CD14-positive monocyte (primary cell): ENCODE data around the gene ITGB1BP1. TPM values are rescaled to one million over a fixed set of nuclear protein-coding genes. Genes with fewer than 3 reads are reported as not detected.

Experiments used
- DNase-seq, 3 donors: peaks; one replicate each; pipeline ENCODE4 v3.0.0-alpha.2; 2011 to 2022
- H2AFZ ChIP-seq: 2 replicates; pipeline ENCODE4 v1.6.0; 2012; ENCODE audit warnings: mild to moderate bottlenecking, low read depth, low read length, inconsistent platforms; ENCODE audit not compliant: insufficient read depth, poor library complexity, severe bottlenecking
- H3K27ac ChIP-seq, 2 donors: 1 replicate in 1 of 2; 2 replicates in 1 of 2; pipeline ENCODE4 v1.5.1; 2012 to 2013; ENCODE audit warnings: low read length in 2 of 2, control low read depth in 1 of 2, inconsistent platforms in 1 of 2, low read depth in 1 of 2, mild to moderate bottlenecking in 1 of 2
- H3K27me3 ChIP-seq, 2 donors: one replicate each; pipeline versions ENCODE4 v1.6.0 to v1.6.1; 2011 to 2013; ENCODE audit warnings: low read length in 2 of 2; ENCODE audit not compliant: control insufficient read depth in 2 of 2, insufficient read depth in 2 of 2
- H3K36me3 ChIP-seq, 2 donors: replicated peaks in 1 of 2; 1 replicate in 1 of 2; 2 replicates in 1 of 2; pipeline versions ENCODE4 v1.5.1 to v1.6.1; 2012 to 2013; ENCODE audit warnings: low read length in 2 of 2, control low read depth in 1 of 2, inconsistent platforms in 1 of 2, mild to moderate bottlenecking in 1 of 2; ENCODE audit not compliant: insufficient read depth in 2 of 2, control insufficient read depth in 1 of 2
- H3K4me1 ChIP-seq, 2 donors: 1 replicate in 1 of 2; 2 replicates in 1 of 2; pipeline versions ENCODE4 v1.5.1 to v1.6.1; 2012 to 2013; ENCODE audit warnings: low read length in 2 of 2, control low read depth in 1 of 2, inconsistent platforms in 1 of 2, mild to moderate bottlenecking in 1 of 2, moderate library complexity in 1 of 2; ENCODE audit not compliant: insufficient read depth in 2 of 2, control insufficient read depth in 1 of 2
- H3K4me2 ChIP-seq: replicated peaks from 2 replicates; pipeline ENCODE3; 2012; ENCODE audit warnings: low read length, moderate library complexity, mild to moderate bottlenecking; ENCODE audit not compliant: poor library complexity, severe bottlenecking; ENCODE audit errors: extremely low read depth
- H3K4me3 ChIP-seq, 3 experiments: fragments of 200-600 bp in 1 of 3; sonication (generic) in 1 of 3; replicated peaks in 1 of 3; 1 replicate in 2 of 3; 2 replicates in 1 of 3; pipeline ENCODE4 v1.5.1; 2011 to 2013; ENCODE audit warnings: low read length in 3 of 3, mild to moderate bottlenecking in 3 of 3, control low read depth in 2 of 3, low read depth in 2 of 3, inconsistent platforms in 1 of 3, moderate library complexity in 1 of 3
- H3K79me2 ChIP-seq: 2 replicates; pipeline ENCODE4 v1.6.0; 2012; ENCODE audit warnings: mild to moderate bottlenecking, control low read depth, inconsistent platforms, low read length, moderate library complexity; ENCODE audit not compliant: insufficient read depth
- H3K9ac ChIP-seq: 2 replicates; pipeline ENCODE4 v1.6.0; 2017; ENCODE audit warnings: low read length, mild to moderate bottlenecking; ENCODE audit not compliant: insufficient read depth, poor library complexity, severe bottlenecking
- H3K9me3 ChIP-seq, 2 donors: replicated peaks in 1 of 2; 1 replicate in 1 of 2; 2 replicates in 1 of 2; pipeline versions ENCODE4 v1.5.1 to v1.6.1; 2012 to 2013; ENCODE audit warnings: low read length in 2 of 2, control low read depth in 1 of 2; ENCODE audit not compliant: control insufficient read depth in 1 of 2, insufficient read depth in 1 of 2
- H4K20me1 ChIP-seq: 2 replicates; pipeline ENCODE4 v1.6.0; 2012; ENCODE audit warnings: mild to moderate bottlenecking, low read length, control low read depth, moderate library complexity; ENCODE audit not compliant: insufficient read depth
- H3K27ac Mint-ChIP-seq, 7 donors: one replicate each; pipeline ENCODE4 v1.8.0; 2020; ENCODE audit warnings: mild to moderate bottlenecking in 7 of 7, mixed read lengths in 7 of 7, moderate library complexity in 6 of 7, inconsistent platforms in 2 of 7
- H3K27me3 Mint-ChIP-seq, 3 donors: one replicate each; pipeline ENCODE4 v1.8.0; 2021 to 2022; ENCODE audit warnings: low read depth in 3 of 3, mild to moderate bottlenecking in 3 of 3, mixed read lengths in 3 of 3, moderate library complexity in 3 of 3, inconsistent platforms in 1 of 3
- H3K36me3 Mint-ChIP-seq, 2 donors: one replicate each; pipeline ENCODE4 v1.8.0; 2020; ENCODE audit warnings: mixed read lengths in 2 of 2, inconsistent platforms in 1 of 2, mild to moderate bottlenecking in 1 of 2
- H3K4me1 Mint-ChIP-seq: one replicate; pipeline ENCODE4 v1.8.0; 2020; ENCODE audit warnings: mild to moderate bottlenecking, mixed read lengths
- H3K4me3 Mint-ChIP-seq, 2 donors: one replicate each; pipeline ENCODE4 v1.8.0; 2020; ENCODE audit warnings: mild to moderate bottlenecking in 2 of 2, mixed read lengths in 2 of 2, moderate library complexity in 1 of 2
- H3K9me3 Mint-ChIP-seq, 7 donors: one replicate each; pipeline ENCODE4 v1.8.0; 2020 to 2022; ENCODE audit warnings: mixed read lengths in 7 of 7, mild to moderate bottlenecking in 6 of 7, moderate library complexity in 6 of 7, inconsistent platforms in 2 of 7
- CTCF ChIP-seq: fragments of 200-600 bp; IDR thresholded peaks from one replicate; pipeline ENCODE4 v1.8.0; 2022; ENCODE audit warnings: antibody characterized with exemption, mild to moderate bottlenecking
- WGBS: methylation state at CpG from one replicate; pipeline ENCODE4 v1.1.5; 2013; ENCODE audit warnings: missing lambda C conversion rate; ENCODE audit not compliant: insufficient coverage; 5-methylcytosine and 5-hydroxymethylcytosine counted together
- intact Hi-C, 2 donors: fragments of 100-400 bp; cut with micrococcal nuclease; formaldehyde crosslinking; loops; one replicate each; pipeline versions ENCODE4 v1.15.0 to v1.15.1; 2023
- polyA plus RNA-seq, 3 donors: library from polyadenylated mRNA; depleted of rRNA in 1 of 3; unstranded in 2 of 3; stranded (reverse) in 1 of 3; fragments of 300-500 nt in 2 of 3; fragments of >200 nt in 1 of 3; fragmentation: Illumina TruSeq in 2 of 3; gene quantifications; 1 replicate in 2 of 3; 2 replicates in 1 of 3; pipeline ENCODE4 v1.2.3, GENCODE V29; 2012 to 2021

The ITGB1BP1 gene
- polyA plus RNA-seq, 3 donors: 38.5 to 125 (median 116) TPM

- no CpG with 5 or more reads among the region's 3 CpGs for WGBS
- no peaks in the 10 kb centered on the region for H3K9me3 Mint-ChIP-seq
- no peaks in the 10 kb centered on the region for H3K4me1 Mint-ChIP-seq
- no peak overlapping the region for H3K27ac Mint-ChIP-seq
- H3K9me3 ChIP-seq: no peaks in the 10 kb centered on the region
- H3K27ac ChIP-seq: no peak overlapping the region
- intact Hi-C loops: no loop called here
- TF ChIP-seq CTCF: no peak
- no peaks in the 10 kb centered on the region for H3K36me3 ChIP-seq
- H3K27me3 Mint-ChIP-seq: peaks cover 1 to 7% (median 3%) of the 10 kb centered on the region in 3 donors
- no peaks in the 10 kb centered on the region for H3K27me3 ChIP-seq
- no peaks in the 10 kb centered on the region for H4K20me1 ChIP-seq
- no peak overlapping the region for H3K4me3 ChIP-seq
- peaks cover 7 to 22% of the 10 kb centered on the region in 2 donors for H3K36me3 Mint-ChIP-seq
- no peak overlapping the region for H3K9ac ChIP-seq
- no peaks in the 10 kb centered on the region for H3K79me2 ChIP-seq
- no peak overlapping the region for H3K4me2 ChIP-seq
- no peak overlapping the region for H2AFZ ChIP-seq
- H3K4me1 ChIP-seq: no peaks in the 10 kb centered on the region
- no peak for DNase-seq
- no peak overlapping the region for H3K4me3 Mint-ChIP-seq
Measured at GRCh38 chr2:9355270-9355669, 68.1 kb downstream of the ITGB1BP1 start.

GRCh38 chr2:9354318-9354717 lies 69.0 kb downstream of the ITGB1BP1 start:
- H3K27me3 ChIP-seq: no peaks in the 10 kb centered on the region
- H3K4me2 ChIP-seq: no peak overlapping the region
- no peaks in the 10 kb centered on the region for H3K4me1 Mint-ChIP-seq
- H3K9me3 ChIP-seq: no peaks in the 10 kb centered on the region
- H3K4me3 ChIP-seq: no peak overlapping the region
- no peak for TF ChIP-seq CTCF
- no peak overlapping the region for H3K27ac ChIP-seq
- no peak overlapping the region for H2AFZ ChIP-seq
- no peak for DNase-seq
- H3K36me3 Mint-ChIP-seq: peaks cover 7 to 22% of the 10 kb centered on the region in 2 donors
- no peaks in the 10 kb centered on the region for H4K20me1 ChIP-seq
- H3K27me3 Mint-ChIP-seq: peaks cover 1 to 7% (median 3%) of the 10 kb centered on the region in 3 donors
- intact Hi-C loops: no loop called here
- no peaks in the 10 kb centered on the region for H3K9me3 Mint-ChIP-seq
- no peaks in the 10 kb centered on the region for H3K79me2 ChIP-seq
- WGBS: no CpG with 5 or more reads among the region's 12 CpGs
- H3K27ac Mint-ChIP-seq: no peak overlapping the region
- no peaks in the 10 kb centered on the region for H3K4me1 ChIP-seq
- no peak overlapping the region for H3K9ac ChIP-seq
- H3K4me3 Mint-ChIP-seq: no peak overlapping the region
- H3K36me3 ChIP-seq: no peaks in the 10 kb centered on the region

Other genes with a start within 250 kb of the ITGB1BP1 start
- gene ASAP2, start 216.7 kb downstream of the ITGB1BP1 start, polyA plus RNA-seq: 1 to 10 TPM in 1 of 3 donors, under 1 TPM in 2; 0.08 to 1.1 (median 0.20) TPM
- gene CPSF3, start 126 bp upstream of the ITGB1BP1 start, polyA plus RNA-seq: 10 to 100 TPM; 17.2 to 34.0 (median 26.6) TPM
- 10 to 100 TPM; 39.4 to 98.2 (median 84.0) TPM for gene IAH1, start 51.0 kb upstream of the ITGB1BP1 start, polyA plus RNA-seq
- gene ADAM17, start 132.3 kb upstream of the ITGB1BP1 start, polyA plus RNA-seq: 10 to 100 TPM; 30.2 to 34.8 (median 30.9) TPM
- gene YWHAQ, start 207.5 kb upstream of the ITGB1BP1 start, polyA plus RNA-seq: 100 to 1,000 TPM in 2 of 3 donors, 10 to 100 TPM in 1; 60.9 to 173 (median 165) TPM